Effector CD4-positive, alpha-beta T cell (primary cell): Measurements from ENCODE around the gene GTPBP10.
A peak's percentile ranks its signal among the peaks of the same experiment; 100 is the strongest.
"Not testable (repeated sequence)": the region's sequence is repeated elsewhere in the genome, so short reads cannot be mapped to it uniquely, and the experiment has no call there.

Experiments used
- DNase-seq: peaks from one replicate; pipeline ENCODE4 v3.0.0-alpha.2; 2020
- total RNA-seq: gene quantifications from one replicate; lab custom pipeline; 2026; lab: John Stamatoyannopoulos, UW

GTPBP10 gene
- total RNA-seq, result 18.2 reads per million, percentile 45 among the genes with 10 or more reads in this experiment

- peak; percentile 93 for DNase-seq
Observed at GRCh38 chr7:90346336-90347125, at the start of gene GTPBP10. Gene GTPBP10, plus strand, starts transcription at chr7:90346716. Its CDS starts 26 bp downstream, at chr7:90346742.

- no peak for DNase-seq
Observed at GRCh38 chr7:90298145-90299038, 48.1 kb upstream of the GTPBP10 start.

GRCh38 chr7:90303241-90303640 lies 43.3 kb upstream of the GTPBP10 start:
- DNase-seq, result no peak

GRCh38 chr7:90309872-90310271 lies 36.6 kb upstream of the GTPBP10 start:
- no peak for DNase-seq

GRCh38 chr7:90311175-90311574 lies 35.3 kb upstream of the GTPBP10 start:
- no peak for DNase-seq

- no peak for DNase-seq
Observed at GRCh38 chr7:90312745-90313144, 33.8 kb upstream of the GTPBP10 start.

GRCh38 chr7:90313907-90314306 lies 32.6 kb upstream of the GTPBP10 start:
- no peak for DNase-seq

- no peak for DNase-seq
Observed at GRCh38 chr7:90320014-90320413, 26.5 kb upstream of the GTPBP10 start.

GRCh38 chr7:90320418-90320800 lies 26.1 kb upstream of the GTPBP10 start:
- no peak for DNase-seq

- no peak for DNase-seq
Observed at GRCh38 chr7:90320801-90321494, 25.6 kb upstream of the GTPBP10 start, which contains the start of gene FAM237B. Gene FAM237B, minus strand, starts transcription at chr7:90321304. Its CDS starts 1,556 bp downstream, at chr7:90319748.

GRCh38 chr7:90322837-90323236 lies 23.7 kb upstream of the GTPBP10 start:
- DNase-seq, result no peak

GRCh38 chr7:90326500-90326899 lies 20.0 kb upstream of the GTPBP10 start:
- DNase-seq, result no peak

GRCh38 chr7:90334193-90334843 lies 12.2 kb upstream of the GTPBP10 start:
- DNase-seq, result no peak

- not testable (repeated sequence) for DNase-seq
Observed at GRCh38 chr7:90334926-90335325, 11.6 kb upstream of the GTPBP10 start.

GRCh38 chr7:90337106-90337505 lies 9.4 kb upstream of the GTPBP10 start:
- no peak for DNase-seq

GRCh38 chr7:90345016-90345415 lies 1.5 kb upstream of the GTPBP10 start:
- DNase-seq, result no peak

GRCh38 chr7:90345595-90346335 lies 751 bp upstream of the GTPBP10 start:
- DNase-seq, result no peak

GRCh38 chr7:90347759-90348158 lies 1.2 kb downstream of the GTPBP10 start:
- DNase-seq, result no peak

- DNase-seq, result no peak
Observed at GRCh38 chr7:90349305-90349704, 2.8 kb downstream of the GTPBP10 start.

- not testable (repeated sequence) for DNase-seq
Observed at GRCh38 chr7:90350032-90350431, 3.5 kb downstream of the GTPBP10 start.

GRCh38 chr7:90351987-90352386 lies 5.5 kb downstream of the GTPBP10 start:
- no peak for DNase-seq

- DNase-seq, result no peak
Observed at GRCh38 chr7:90383422-90383821, 36.9 kb downstream of the GTPBP10 start.
